Esophagus squamous epithelium (tissue), 5 donors: ENCODE measurements around the gene SNAPC4. TPM values are rescaled to one million over a fixed set of nuclear protein-coding genes. Genes with fewer than 3 reads are reported as not detected.

Source experiments
- DNase-seq: peaks from one replicate; lab custom pipeline; 2025; lab: John Stamatoyannopoulos, UW
- H3K27ac ChIP-seq, 4 donors: fragments of 200-600 bp; sonication (generic); one replicate each; pipeline ENCODE4 v1.5.1; 2016 to 2019; ENCODE audit warnings: mild to moderate bottlenecking in 1 of 4
- H3K27me3 ChIP-seq, 4 donors: fragments of 200-600 bp; sonication (generic); 1 replicate in 3 of 4; 2 replicates in 1 of 4; pipeline versions ENCODE4 v1.5.1 to v1.6.0; 2017 to 2021; ENCODE audit warnings: antibody characterized with exemption in 1 of 4
- H3K36me3 ChIP-seq, 3 donors: fragments of 200-600 bp; sonication (generic); one replicate each; pipeline ENCODE4 v1.5.1; 2016 to 2019
- H3K4me1 ChIP-seq, 3 donors: fragments of 200-600 bp; sonication (generic); one replicate each; pipeline ENCODE4 v1.5.1; 2017 to 2019
- H3K4me3 ChIP-seq, 4 donors: fragments of 200-600 bp; sonication (generic); 1 replicate in 3 of 4; 2 replicates in 1 of 4; pipeline ENCODE4 v1.5.1; 2016 to 2019; ENCODE audit warnings: mild to moderate bottlenecking in 2 of 4, moderate library complexity in 1 of 4
- H3K9me3 ChIP-seq, 3 donors: fragments of 200-600 bp; sonication (generic); one replicate each; pipeline ENCODE4 v1.5.1; 2016 to 2019
- POLR2A ChIP-seq, 4 donors: fragments of 450-650 bp; IDR thresholded peaks; one replicate each; pipeline ENCODE4 v1.6.1; 2017; ENCODE audit warnings: antibody characterized with exemption in 4 of 4, mild to moderate bottlenecking in 4 of 4, moderate library complexity in 3 of 4
- WGBS, 2 donors: methylation state at CpG; one replicate each; pipeline ENCODE4 v1.1.5; 2018; 5-methylcytosine and 5-hydroxymethylcytosine counted together
- intact Hi-C: fragments of 100-400 bp; cut with DNase I; formaldehyde crosslinking; loops from one replicate; pipeline ENCODE4 v1.15.0; 2022
- total RNA-seq, 4 donors: library from RNA; depleted of rRNA; stranded (reverse); fragments of >200 nt; gene quantifications; one replicate each; pipeline ENCODE4 v1.1.0, GENCODE V29; 2016
- TF ChIP-seq, protein P1 (sequence below), 6 experiments: fragments of 450-650 bp in 4 of 6; fragments of 200-600 bp in 2 of 6; sonication (generic) in 2 of 6; IDR thresholded peaks; one replicate each; pipeline ENCODE4 v1.5.1; 2016 to 2019; ENCODE audit warnings: antibody characterized with exemption in 6 of 6, mild to moderate bottlenecking in 4 of 6, moderate library complexity in 4 of 6
- donor health status: DM: yes; HTN: yes; CAD: no.

Gene SNAPC4
- total RNA-seq, 4 donors from 2014 or later, result 2.6 to 5.1 (median 4.5) TPM

DNA sequence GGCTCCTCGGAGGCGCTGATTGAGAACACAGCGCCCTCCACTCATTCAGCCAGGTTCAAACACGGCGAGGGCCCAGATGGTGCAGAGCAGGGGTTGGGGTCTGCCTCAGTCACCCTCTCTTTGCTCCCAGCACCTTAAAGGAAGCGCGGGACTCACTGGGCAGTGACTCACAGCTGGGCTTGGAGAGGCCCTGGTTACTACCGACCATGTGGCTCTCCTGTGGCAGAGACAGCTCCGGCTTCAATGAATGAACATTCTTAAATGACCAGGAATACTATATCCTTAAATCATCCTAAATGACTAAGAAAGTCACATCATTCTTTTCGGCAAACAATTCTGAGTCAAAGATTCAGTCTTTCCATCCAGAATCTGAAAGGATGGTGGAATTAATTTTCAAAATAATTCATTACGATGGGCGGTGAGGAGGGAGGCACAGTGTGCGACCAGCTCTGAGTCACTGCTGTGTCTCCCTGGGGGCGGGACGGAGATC is 41.3 kb upstream of the SNAPC4 start:
- Histone ChIP-seq H3K27me3 (no peaks in the 10 kb centered on the region), H3K4me3 (no peak overlapping the region), H3K9me3 (no peaks in the 10 kb centered on the region), H3K4me1 (peaks cover 11 to 36% (median 28%) of the 10 kb centered on the region in 3 donors), H3K27ac (no peak overlapping the region), H3K36me3 (peaks cover 10 to 65% (median 30%) of the 10 kb centered on the region in 3 donors)
- DNase-seq, result no peak
- 89 to 91% methylated on average over 13 to 14 of the region's 15 CpGs for WGBS, 2 donors
- intact Hi-C loops, result no loop called here
- no peak for TF ChIP-seq POLR2A (IDR thresholded peaks at IDR 0.05)
- TF ChIP-seq, protein P1, sequence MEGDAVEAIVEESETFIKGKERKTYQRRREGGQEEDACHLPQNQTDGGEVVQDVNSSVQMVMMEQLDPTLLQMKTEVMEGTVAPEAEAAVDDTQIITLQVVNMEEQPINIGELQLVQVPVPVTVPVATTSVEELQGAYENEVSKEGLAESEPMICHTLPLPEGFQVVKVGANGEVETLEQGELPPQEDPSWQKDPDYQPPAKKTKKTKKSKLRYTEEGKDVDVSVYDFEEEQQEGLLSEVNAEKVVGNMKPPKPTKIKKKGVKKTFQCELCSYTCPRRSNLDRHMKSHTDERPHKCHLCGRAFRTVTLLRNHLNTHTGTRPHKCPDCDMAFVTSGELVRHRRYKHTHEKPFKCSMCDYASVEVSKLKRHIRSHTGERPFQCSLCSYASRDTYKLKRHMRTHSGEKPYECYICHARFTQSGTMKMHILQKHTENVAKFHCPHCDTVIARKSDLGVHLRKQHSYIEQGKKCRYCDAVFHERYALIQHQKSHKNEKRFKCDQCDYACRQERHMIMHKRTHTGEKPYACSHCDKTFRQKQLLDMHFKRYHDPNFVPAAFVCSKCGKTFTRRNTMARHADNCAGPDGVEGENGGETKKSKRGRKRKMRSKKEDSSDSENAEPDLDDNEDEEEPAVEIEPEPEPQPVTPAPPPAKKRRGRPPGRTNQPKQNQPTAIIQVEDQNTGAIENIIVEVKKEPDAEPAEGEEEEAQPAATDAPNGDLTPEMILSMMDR (IDR thresholded peaks at IDR 0.05), result no peak

- H3K4me1 ChIP-seq, result peaks cover 11 to 44% (median 28%) of the 10 kb centered on the region in 3 donors
- H3K27ac ChIP-seq, result peak within 1 kb of the TSS; percentile 79 to 90 (median 82)
- H3K27me3 ChIP-seq, result no peaks in the 10 kb centered on the region
- TF ChIP-seq, protein P1 (IDR thresholded peaks at IDR 0.05), result peak; percentile 44 to 80 (median 68)
- peak in 2 of 4 donors; percentile 16 to 29 for TF ChIP-seq POLR2A (IDR thresholded peaks at IDR 0.05)
- H3K4me3 ChIP-seq, result peak within 1 kb of the TSS; percentile 70 to 99 (median 88)
- intact Hi-C loops, result no loop called here
- H3K9me3 ChIP-seq, result no peaks in the 10 kb centered on the region
- DNase-seq, result no peak
- WGBS, 2 donors, result 26 to 34% methylated on average over 10 to 13 of the region's 90 CpGs
- peaks cover 10 to 65% (median 19%) of the 10 kb centered on the region in 3 donors for H3K36me3 ChIP-seq
Observed at GRCh38 chr9:136439481-136440408, 39.8 kb upstream of the SNAPC4 start, which contains the start of gene INPP5E. INPP5E (minus strand) TSS chr9:136439845; CDS start chr9:136439419, 426 bp downstream.

DNA sequence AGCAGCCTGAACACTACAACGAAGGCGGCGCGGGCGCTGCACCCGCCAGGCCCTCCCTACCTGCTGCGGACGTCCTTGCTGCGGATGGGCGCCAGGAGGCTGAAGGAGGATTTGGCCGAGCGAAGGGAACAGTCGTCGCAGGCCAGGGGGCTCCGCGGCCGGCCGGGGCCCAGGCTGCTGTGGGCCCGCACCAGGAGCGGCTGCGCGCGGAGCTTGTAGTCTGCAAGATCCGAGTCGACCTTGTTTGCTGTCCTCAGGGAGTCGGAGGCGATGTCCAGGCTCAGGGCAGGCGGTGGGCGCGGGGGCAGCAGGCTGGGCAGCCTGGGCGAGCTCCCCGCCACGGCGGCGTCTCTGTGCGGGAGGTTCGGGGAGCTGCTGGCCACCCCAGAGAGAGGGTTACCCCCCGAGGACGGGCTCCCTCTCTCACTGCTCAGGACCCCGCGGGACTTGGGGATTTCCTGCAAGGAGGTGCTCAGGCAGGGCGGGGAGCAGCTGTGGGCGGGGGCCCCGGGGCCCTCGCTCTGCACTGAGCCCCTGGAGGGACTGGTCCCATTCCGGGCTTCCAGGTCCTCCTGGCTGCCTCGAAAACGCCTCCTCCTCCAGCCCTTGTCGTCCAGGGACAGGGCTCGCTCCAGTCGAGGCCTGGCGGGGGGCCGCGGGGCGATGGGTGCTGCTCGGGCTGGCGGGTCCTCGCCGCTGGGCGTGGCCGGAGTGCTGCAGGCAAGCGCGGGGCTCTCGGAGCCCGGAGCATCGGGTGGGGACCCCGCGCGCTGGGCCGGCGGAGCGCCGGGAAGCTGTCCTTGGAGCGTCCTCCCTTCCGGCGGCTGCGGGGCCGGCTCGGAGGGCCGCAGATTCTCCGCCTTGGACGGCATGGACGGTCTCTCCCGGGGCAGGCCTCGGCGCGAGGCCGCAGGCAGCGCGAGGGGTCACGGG is 38.8 kb upstream of the SNAPC4 start:
- WGBS, 2 donors, result 2 to 3% methylated on average over 9 to 12 of the region's 91 CpGs
- intact Hi-C loops, result no loop called here
- DNase-seq, result no peak
- H3K4me1 ChIP-seq, result peaks cover 11 to 47% (median 28%) of the 10 kb centered on the region in 3 donors
- peaks cover 7 to 65% (median 16%) of the 10 kb centered on the region in 3 donors for H3K36me3 ChIP-seq
- TF ChIP-seq, protein P1 (IDR thresholded peaks at IDR 0.05), result no peak
- TF ChIP-seq POLR2A (IDR thresholded peaks at IDR 0.05), result no peak
- H3K27me3 ChIP-seq, result no peaks in the 10 kb centered on the region
- H3K4me3 ChIP-seq, result peak overlapping the region; percentile 70 to 99 (median 88)
- no peaks in the 10 kb centered on the region for H3K9me3 ChIP-seq
- H3K27ac ChIP-seq, result peak overlapping the region; percentile 79 to 90 (median 82)

GRCh38 chr9:136437839-136438547 is 38.0 kb upstream of the SNAPC4 start:
- Histone ChIP-seq H3K9me3 (no peaks in the 10 kb centered on the region), H3K27ac (no peak overlapping the region), H3K27me3 (no peaks in the 10 kb centered on the region), H3K4me3 (peak overlapping the region; percentile 70 to 99 (median 88)), H3K4me1 (peaks cover 11 to 47% (median 28%) of the 10 kb centered on the region in 3 donors), H3K36me3 (peaks cover 5 to 65% (median 10%) of the 10 kb centered on the region in 3 donors)
- no peak for TF ChIP-seq POLR2A (IDR thresholded peaks at IDR 0.05)
- TF ChIP-seq, protein P1 (IDR thresholded peaks at IDR 0.05), result no peak
- WGBS, 2 donors, result 35 to 43% methylated on average over 32 to 33 of the region's 37 CpGs
- intact Hi-C loops, result no loop called here
- DNase-seq, result no peak
